GM19468 (cell line): ENCODE measurements around the gene ACSL4.
"Not testable (repeated sequence)": the region's sequence is repeated elsewhere in the genome, so short reads cannot be mapped to it uniquely, and the experiment has no call there.

Experiments used
- ATAC-seq: cut with Tn5 transposase; IDR thresholded peaks from one replicate; pipeline ENCODE4 v1.9.1; 2021; ENCODE audit warnings: mild to moderate bottlenecking, moderate library complexity, moderate number of reproducible peaks; ENCODE audit not compliant: unreplicated experiment; ENCODE audit errors: extremely low read depth

ACSL4 gene

GRCh38 chrX:109732807-109733612, at the start of gene ACSL4:
ACSL4 (minus strand) TSS chrX:109733257; CDS start chrX:109683363, 49,894 bp downstream.
- peak; percentile 55 for ATAC-seq

- no peak for ATAC-seq
Measured at GRCh38 chrX:109777749-109778148, 44.7 kb upstream of the ACSL4 start.

- no peak for ATAC-seq
Measured at GRCh38 chrX:109776986-109777385, 43.9 kb upstream of the ACSL4 start.

- ATAC-seq: no peak
Measured at GRCh38 chrX:109776432-109776831, 43.4 kb upstream of the ACSL4 start.

- ATAC-seq: no peak
Measured at GRCh38 chrX:109775386-109775785, 42.3 kb upstream of the ACSL4 start.

DNA sequence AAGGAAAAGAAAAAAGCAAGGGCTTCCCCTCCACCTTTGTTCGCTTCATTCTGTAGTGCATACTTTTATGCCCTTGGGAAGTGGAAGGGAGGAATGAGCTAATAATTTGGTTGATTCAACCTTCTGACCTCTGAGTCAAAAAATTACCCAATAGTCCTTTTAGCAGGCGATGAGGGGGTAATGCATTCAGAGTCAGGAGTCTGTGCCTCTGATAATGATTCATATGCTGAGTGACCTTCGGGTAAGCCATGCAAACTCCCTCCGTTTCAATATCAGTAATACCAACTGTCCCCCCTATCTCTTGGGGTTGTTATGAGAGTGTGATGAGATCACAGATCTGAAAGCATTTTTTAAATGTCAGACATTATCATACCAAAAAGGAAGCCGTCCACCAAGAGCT, 41.6 kb upstream of the ACSL4 start:
- ATAC-seq: peak; percentile 93

- no peak for ATAC-seq
Measured at GRCh38 chrX:109774136-109774535, 41.1 kb upstream of the ACSL4 start.

DNA sequence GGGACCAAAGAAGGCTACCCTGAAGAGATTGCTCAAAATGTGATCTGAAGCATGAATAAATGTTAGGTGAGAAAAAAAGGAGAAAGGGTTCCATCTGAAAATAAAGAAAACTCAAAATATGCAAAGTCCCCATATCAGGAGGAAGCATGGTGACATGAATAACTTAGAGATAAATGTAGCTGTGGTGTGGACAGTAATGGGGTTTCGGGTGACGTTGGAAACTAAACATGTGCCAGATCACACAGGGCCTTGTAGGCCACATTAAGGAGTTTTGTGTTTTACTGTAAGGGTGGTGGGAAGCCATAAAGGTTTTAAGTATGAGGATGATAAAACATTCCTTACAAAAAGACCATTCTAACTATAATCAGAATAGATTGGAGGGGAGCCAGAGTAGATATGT, 40.3 kb upstream of the ACSL4 start:
- ATAC-seq: peak; percentile 28

DNA sequence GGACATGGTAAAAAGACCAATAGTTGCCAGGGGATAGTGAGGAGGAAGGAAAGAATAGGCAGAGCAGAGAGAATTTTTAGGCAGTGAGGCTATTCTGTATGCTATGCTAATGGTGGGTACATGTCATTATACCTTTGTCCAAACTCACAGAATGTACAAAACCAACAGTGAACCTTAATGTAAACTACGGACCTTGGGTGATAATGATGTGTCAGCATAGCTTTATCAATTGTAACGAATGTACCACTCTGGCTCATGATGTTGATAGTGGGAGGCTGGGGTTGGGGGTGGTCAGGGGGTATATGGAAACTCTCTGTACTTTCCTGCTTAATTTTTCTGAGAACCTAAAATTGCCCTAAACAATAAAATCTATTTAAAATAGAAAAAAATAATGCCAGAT, 37.7 kb upstream of the ACSL4 start:
- no peak for ATAC-seq

GRCh38 chrX:109760922-109761250, 27.8 kb upstream of the ACSL4 start:
- no peak for ATAC-seq

- no peak for ATAC-seq
Measured at GRCh38 chrX:109760209-109760921, 27.3 kb upstream of the ACSL4 start.

GRCh38 chrX:109753256-109753655, 20.2 kb upstream of the ACSL4 start:
- no peak for ATAC-seq

- ATAC-seq: no peak
Measured at GRCh38 chrX:109751698-109752097, 18.6 kb upstream of the ACSL4 start.

- no peak for ATAC-seq
Measured at GRCh38 chrX:109749207-109749606, 16.1 kb upstream of the ACSL4 start.

DNA sequence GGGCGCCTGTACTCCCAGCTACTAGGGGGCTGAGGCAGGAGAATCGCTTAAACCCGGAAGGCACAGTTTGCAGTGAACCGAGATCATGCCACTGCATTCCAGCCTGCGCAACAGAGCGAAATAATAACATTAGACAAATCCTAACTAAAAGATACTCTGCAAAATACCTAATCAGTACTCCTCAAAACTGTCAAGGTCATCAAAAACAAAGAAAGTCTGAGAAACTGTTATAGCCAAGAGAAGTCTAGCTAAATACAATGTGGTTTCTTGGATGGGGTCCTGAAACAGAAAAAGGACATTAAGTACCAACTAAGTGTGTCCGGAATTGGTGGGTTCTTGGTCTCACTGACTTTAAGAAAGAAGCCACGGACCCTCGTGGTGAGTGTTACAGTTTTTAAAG, 14.6 kb upstream of the ACSL4 start:
- no peak for ATAC-seq

DNA sequence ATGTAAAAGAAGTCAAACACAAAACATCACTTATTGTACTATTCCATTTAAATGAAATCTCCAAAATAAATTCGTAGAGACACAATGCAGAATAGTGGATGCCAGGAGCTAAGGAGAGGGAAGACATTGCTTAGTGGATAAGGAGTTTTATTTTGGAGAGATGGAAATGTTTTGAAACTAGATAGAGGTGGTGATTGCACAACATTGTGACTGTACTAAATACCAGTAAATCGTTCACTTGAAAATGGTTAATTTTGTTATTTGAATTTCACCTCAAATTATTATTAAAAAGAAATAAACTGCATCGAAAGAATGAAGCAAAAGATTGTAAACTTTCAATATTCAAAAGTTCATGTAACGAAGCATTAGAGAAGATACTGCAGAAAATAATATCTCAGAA, 9.7 kb upstream of the ACSL4 start:
- ATAC-seq: no peak

DNA sequence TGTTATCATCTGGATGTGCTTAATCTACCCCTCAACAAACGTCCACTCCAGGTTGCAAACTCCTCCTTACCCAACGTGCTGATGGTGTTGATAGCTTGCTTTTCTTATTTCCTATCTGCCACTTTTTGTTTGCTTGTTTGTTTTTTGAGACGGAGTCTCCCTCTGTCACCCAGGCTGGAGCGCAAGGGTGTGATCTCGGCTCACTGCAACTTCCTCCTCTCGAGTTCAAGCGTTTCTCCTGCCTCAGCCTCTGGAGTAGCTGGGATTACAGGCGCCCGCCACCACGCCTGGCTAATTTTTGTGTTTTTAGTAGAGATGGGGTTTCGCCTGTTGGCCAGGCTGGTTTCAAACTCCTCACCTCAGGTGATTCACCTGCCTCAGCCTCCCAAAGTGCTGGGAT, 7.8 kb upstream of the ACSL4 start:
- not testable (repeated sequence) for ATAC-seq

- no peak for ATAC-seq
Measured at GRCh38 chrX:109740433-109740809, 7.4 kb upstream of the ACSL4 start.

- no peak for ATAC-seq
Measured at GRCh38 chrX:109739625-109740432, 6.8 kb upstream of the ACSL4 start.

DNA sequence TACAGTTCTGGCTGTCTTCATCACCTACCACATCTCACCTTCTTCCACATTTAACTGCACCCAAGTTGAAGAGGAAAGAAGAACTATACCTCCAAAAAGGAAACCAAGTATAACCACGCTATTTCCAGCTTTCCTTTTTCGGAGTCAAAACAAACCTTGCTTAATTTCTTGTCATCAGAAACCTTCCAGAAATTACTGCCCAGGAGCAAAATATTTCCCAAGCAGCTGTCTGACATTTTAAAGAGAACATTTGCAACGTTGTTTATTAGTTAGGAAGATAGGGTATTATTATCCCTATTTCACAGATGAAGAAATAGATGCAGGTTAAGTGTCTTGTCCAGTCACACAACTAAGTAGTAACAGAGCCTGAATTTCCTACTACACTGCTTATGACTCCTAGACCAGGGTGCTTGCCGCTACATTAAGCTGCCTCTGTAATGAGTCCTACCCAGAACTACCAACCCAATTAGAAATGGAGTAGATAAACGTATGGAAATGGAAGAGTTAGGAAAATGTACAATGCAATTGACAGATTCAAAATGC, 2.2 kb upstream of the ACSL4 start:
- no peak for ATAC-seq

GRCh38 chrX:109733613-109734083, 591 bp upstream of the ACSL4 start:
- ATAC-seq: no peak
